Endothelial cell of umbilical vein (primary cell): ENCODE results near the gene ETHE1. TPM values are rescaled to one million over a fixed set of nuclear protein-coding genes. Genes with fewer than 3 reads are reported as not detected.

Source experiments
- BruUV-seq: library from RNA; stranded (reverse); fragments of 400-500 nt; replicated peaks from 2 replicates; lab custom pipeline; 2021; lab: Mats Ljungman, UMichigan
- CTCF ChIA-PET: fragments of 300-600, 350-600 bp; sonication (Branson Sonifier 250); formaldehyde crosslinking; loops from one replicate; lab custom pipeline; 2021; ENCODE audit warnings: antibody characterized with exemption, inconsistent platforms; lab: Charles Lee
- POLR2A ChIA-PET: fragments of 300-600, 350-600 bp; sonication (Branson Sonifier 250); formaldehyde crosslinking; loops from one replicate; lab custom pipeline; 2021; ENCODE audit warnings: antibody characterized with exemption, inconsistent platforms; lab: Charles Lee
- DNase-seq: peaks from one replicate; pipeline ENCODE4 v3.0.0-alpha.2; 2011; ENCODE audit warnings: low read depth, low spot score
- FAIRE-seq: peaks from 2 replicates; lab custom pipeline; 2011; peaks lifted over from hg19 to GRCh38; lab: Jason Lieb, UNC
- H2AFZ ChIP-seq: 2 replicates; pipeline ENCODE4 v1.6.0; 2012; ENCODE audit warnings: low read depth, low read length, control low read depth, inconsistent platforms
- H3K27ac ChIP-seq: 2 replicates; pipeline ENCODE4 v1.5.1; 2011; ENCODE audit warnings: low read depth, mild to moderate bottlenecking, control low read depth, low read length, moderate library complexity; ENCODE audit not compliant: insufficient read depth
- H3K27me3 ChIP-seq, 2 experiments: 2 replicates each; pipeline versions ENCODE4 v1.6.0 to v1.6.1; 2011; ENCODE audit warnings: low read length in 2 of 2, mixed read lengths in 1 of 2; ENCODE audit not compliant: control insufficient read depth in 2 of 2, insufficient read depth in 2 of 2
- H3K36me3 ChIP-seq, 2 experiments: 2 replicates in 1 of 2; 3 replicates in 1 of 2; pipeline ENCODE4 v1.5.1; 2011; ENCODE audit warnings: low read length in 2 of 2, mild to moderate bottlenecking in 1 of 2, moderate library complexity in 1 of 2; ENCODE audit not compliant: control insufficient read depth in 2 of 2, insufficient read depth in 2 of 2; ENCODE audit errors: extremely low read depth in 1 of 2
- H3K4me1 ChIP-seq: 3 replicates; pipeline ENCODE4 v1.5.1; 2011; ENCODE audit warnings: mild to moderate bottlenecking, low read length; ENCODE audit not compliant: control insufficient read depth, insufficient read depth; ENCODE audit errors: extremely low read depth
- H3K4me2 ChIP-seq: 2 replicates; pipeline ENCODE4 v1.6.1; 2011; ENCODE audit warnings: low read length, control low read depth, mixed read lengths; ENCODE audit not compliant: insufficient read depth
- H3K4me3 ChIP-seq, 3 experiments: fragments of 200-600 bp in 1 of 3; sonication (generic), shearing (Covaris generic) in 1 of 3; replicated peaks in 1 of 3; 2 replicates each; pipeline ENCODE4 v1.5.1; 2011 to 2016; ENCODE audit warnings: control low read depth in 3 of 3, low read length in 3 of 3, mild to moderate bottlenecking in 2 of 3, inconsistent platforms in 1 of 3, low read depth in 1 of 3, moderate library complexity in 1 of 3; ENCODE audit not compliant: insufficient read depth in 1 of 3
- H3K79me2 ChIP-seq: 2 replicates; pipeline ENCODE4 v1.6.0; 2012; ENCODE audit warnings: low read length, inconsistent platforms; ENCODE audit not compliant: control insufficient read depth, insufficient read depth
- H3K9ac ChIP-seq: replicated peaks from 2 replicates; pipeline ENCODE3; 2011; ENCODE audit warnings: low read length, control low read depth; ENCODE audit not compliant: insufficient read depth; ENCODE audit errors: extremely low read depth
- H3K9me1 ChIP-seq: replicated peaks from 3 replicates; pipeline ENCODE4 v1.6.0; 2011; ENCODE audit warnings: mild to moderate bottlenecking, low read length; ENCODE audit not compliant: control insufficient read depth, insufficient read depth; ENCODE audit errors: extremely low read depth
- H3K9me3 ChIP-seq: replicated peaks from 2 replicates; pipeline ENCODE4 v1.5.1; 2012; ENCODE audit warnings: low read length, inconsistent platforms; ENCODE audit not compliant: control insufficient read depth, insufficient read depth
- H4K20me1 ChIP-seq: replicated peaks from 2 replicates; pipeline ENCODE3; 2011; ENCODE audit warnings: mild to moderate bottlenecking, low read length; ENCODE audit not compliant: control insufficient read depth, insufficient read depth; ENCODE audit errors: extremely low read depth
- CTCF ChIP-seq, 2 donors: IDR thresholded peaks; 1 replicate in 1 of 2; 2 replicates in 1 of 2; pipeline ENCODE4 v1.5.1; 2011; ENCODE audit warnings: low read length in 2 of 2, mild to moderate bottlenecking in 2 of 2, moderate library complexity in 2 of 2, control low read depth in 1 of 2, inconsistent platforms in 1 of 2, low read depth in 1 of 2; ENCODE audit not compliant: insufficient read depth in 1 of 2; ENCODE audit errors: extremely low read depth in 1 of 2
- EZH2 ChIP-seq: IDR thresholded peaks from 2 replicates; pipeline ENCODE4 v1.6.1; 2012; ENCODE audit warnings: borderline replicate concordance, low read depth, mild to moderate bottlenecking, moderate library complexity, low read length, inconsistent platforms; ENCODE audit not compliant: severe bottlenecking
- JUN ChIP-seq: IDR thresholded peaks from 2 replicates; pipeline ENCODE4 v1.6.1; 2011; ENCODE audit warnings: borderline replicate concordance, low read depth; ENCODE audit not compliant: insufficient read length, insufficient read depth
- MYC ChIP-seq: IDR thresholded peaks from one replicate; pipeline ENCODE4 v1.6.1; 2011; ENCODE audit warnings: mild to moderate bottlenecking, low read depth, low read length
- POLR2A ChIP-seq: IDR thresholded peaks from 2 replicates; pipeline ENCODE4 v1.6.1; 2012; ENCODE audit warnings: low read depth, mild to moderate bottlenecking, control low read depth, low read length
- POLR2AphosphoS5 ChIP-seq: IDR thresholded peaks from 2 replicates; pipeline ENCODE4 v1.6.1; 2012; ENCODE audit warnings: low read depth, mild to moderate bottlenecking, control low read depth, low read length, moderate library complexity; ENCODE audit not compliant: insufficient read depth
- dilution Hi-C: fragments of 300-500 bp; cut with MboI; formaldehyde crosslinking; loops from one replicate; pipeline ENCODE4 v1.15.0; 2019; ENCODE audit warnings: low sequenced_read_pairs; ENCODE audit not compliant: extremely low pct_ligation_motif_present
- intact Hi-C: fragments of 100-400 bp; cut with micrococcal nuclease; formaldehyde crosslinking; loops from one replicate; pipeline ENCODE4 v1.10.0; 2022
- polyA plus RNA-seq, 4 experiments: library from polyadenylated mRNA; depleted of rRNA in 3 of 4; stranded (reverse) in 3 of 4; unstranded in 1 of 4; fragments of >200 nt; gene quantifications; 2 replicates each; pipeline versions ENCODE4 v1.2.1 to v1.2.3, GENCODE V29; 2011 to 2012; ENCODE audit warnings: missing spikeins in 1 of 4
- total RNA-seq: library from RNA; stranded (reverse); gene quantifications from 2 replicates; pipeline ENCODE4 v1.2.3, GENCODE V29; 2021
- TF ChIP-seq, protein P1 (sequence below): IDR thresholded peaks from 2 replicates; pipeline ENCODE4 v1.6.1; 2011; ENCODE audit not compliant: insufficient read depth, insufficient read length

ETHE1 gene
- total and polyA plus RNA-seq, 2 donors (not counting 3 experiments of a cell fraction or from before 2014, with no cell fraction given) = 34.5 to 124 TPM

- TF ChIP-seq EZH2 (no peak), CTCF (IDR thresholded peaks at IDR 0.05; ENCODE audit: extremely low read depth in 1 of 2, insufficient read depth in 1 of 2, low read depth in 1 of 2, low read length in 2 of 2) (no peak), JUN (no peak), POLR2AphosphoS5 (no peak), MYC (no peak), POLR2A (no peak)
- TF ChIP-seq, protein P1, sequence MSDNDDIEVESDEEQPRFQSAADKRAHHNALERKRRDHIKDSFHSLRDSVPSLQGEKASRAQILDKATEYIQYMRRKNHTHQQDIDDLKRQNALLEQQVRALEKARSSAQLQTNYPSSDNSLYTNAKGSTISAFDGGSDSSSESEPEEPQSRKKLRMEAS = no peak
- no peak for FAIRE-seq
- H4K20me1 ChIP-seq = no peaks in the 10 kb centered on the region
- POLR2A ChIA-PET = no interaction called here
- no peaks in the 10 kb centered on the region for H3K27me3 ChIP-seq
- H3K9ac ChIP-seq = no peak overlapping the region
- H3K27ac ChIP-seq = no peak overlapping the region
- no peaks in the 10 kb centered on the region for H3K9me1 ChIP-seq
- dilution Hi-C loops (no loop called here), intact Hi-C loops (no loop called here)
- H3K9me3 ChIP-seq = no peaks in the 10 kb centered on the region
- H3K79me2 ChIP-seq = no peaks in the 10 kb centered on the region
- H3K4me2 ChIP-seq = no peak overlapping the region
- peaks cover 11% of the 10 kb centered on the region for H3K4me1 ChIP-seq
- H3K36me3 ChIP-seq = peaks cover 0 to 11% of the 10 kb centered on the region in 2 experiments
- CTCF ChIA-PET = interaction anchor here (4.4 kb wide), 1 partner anchor 59 kb away, joined by 26 read pairs; no protein-coding TSS in a partner anchor
- H2AFZ ChIP-seq = no peak overlapping the region
- no TSS peak for BruUV-seq
- H3K4me3 ChIP-seq = no peak overlapping the region
- no peak for DNase-seq
Observed at GRCh38 chr19:43506629-43507028, 20.4 kb downstream of the ETHE1 start.
